HCEC 1CT (cell line): ENCODE data around the gene MLPH.

Source experiments
- DNase-seq: peaks from one replicate; pipeline ENCODE4 v3.0.0-alpha.2; 2017

MLPH gene

DNA sequence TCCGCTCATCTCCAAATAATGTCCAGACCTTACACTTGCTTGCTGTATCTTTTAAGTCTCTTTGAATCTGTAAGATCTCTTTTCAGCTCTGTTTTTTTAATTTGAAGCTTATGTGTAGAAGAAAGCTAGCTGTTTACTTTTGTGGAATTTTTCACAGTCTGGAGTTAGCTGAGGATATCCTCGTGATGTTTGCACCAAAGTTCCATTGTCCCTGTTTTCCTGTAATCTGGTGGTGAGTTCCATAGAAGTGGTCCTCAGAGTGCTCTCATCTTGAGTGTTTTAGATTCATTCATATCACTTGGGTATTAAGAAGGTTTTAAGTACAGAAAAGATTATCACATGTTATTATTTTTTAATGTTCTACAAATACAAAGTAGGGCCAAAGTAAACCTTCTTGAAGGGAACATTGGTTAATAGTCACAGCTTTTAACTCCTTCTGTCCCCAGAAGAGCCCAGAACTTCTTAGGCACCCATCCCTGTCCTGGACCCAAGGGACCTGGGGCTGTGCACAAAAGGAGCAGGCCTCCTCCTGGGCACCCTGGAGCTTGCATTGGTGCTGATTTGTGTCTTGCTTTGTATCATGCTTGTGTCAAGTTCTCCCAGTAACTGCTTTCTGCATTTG is 15.0 kb downstream of the MLPH start:
- DNase-seq: peak; percentile 34

DNA sequence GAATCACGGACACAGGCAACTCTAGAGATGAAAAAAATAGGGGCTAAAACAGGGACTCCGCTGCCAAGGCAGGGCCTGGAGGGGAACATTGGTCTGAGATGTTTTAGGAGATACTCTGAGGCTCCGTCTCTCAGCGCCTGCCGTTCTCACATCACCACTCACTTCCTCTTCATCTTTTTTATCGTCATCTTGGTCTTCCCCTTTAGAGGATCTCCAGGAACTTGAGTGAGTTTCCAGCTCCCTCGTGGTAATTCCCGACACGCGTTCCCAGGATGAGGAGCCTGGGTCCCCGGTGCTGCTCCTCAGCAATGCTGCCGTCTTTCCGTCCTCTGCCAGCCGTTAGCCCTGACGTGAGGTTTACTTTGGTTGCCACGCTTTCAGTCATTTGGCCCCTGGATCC is 16.1 kb downstream of the MLPH start:
- no peak for DNase-seq

DNA sequence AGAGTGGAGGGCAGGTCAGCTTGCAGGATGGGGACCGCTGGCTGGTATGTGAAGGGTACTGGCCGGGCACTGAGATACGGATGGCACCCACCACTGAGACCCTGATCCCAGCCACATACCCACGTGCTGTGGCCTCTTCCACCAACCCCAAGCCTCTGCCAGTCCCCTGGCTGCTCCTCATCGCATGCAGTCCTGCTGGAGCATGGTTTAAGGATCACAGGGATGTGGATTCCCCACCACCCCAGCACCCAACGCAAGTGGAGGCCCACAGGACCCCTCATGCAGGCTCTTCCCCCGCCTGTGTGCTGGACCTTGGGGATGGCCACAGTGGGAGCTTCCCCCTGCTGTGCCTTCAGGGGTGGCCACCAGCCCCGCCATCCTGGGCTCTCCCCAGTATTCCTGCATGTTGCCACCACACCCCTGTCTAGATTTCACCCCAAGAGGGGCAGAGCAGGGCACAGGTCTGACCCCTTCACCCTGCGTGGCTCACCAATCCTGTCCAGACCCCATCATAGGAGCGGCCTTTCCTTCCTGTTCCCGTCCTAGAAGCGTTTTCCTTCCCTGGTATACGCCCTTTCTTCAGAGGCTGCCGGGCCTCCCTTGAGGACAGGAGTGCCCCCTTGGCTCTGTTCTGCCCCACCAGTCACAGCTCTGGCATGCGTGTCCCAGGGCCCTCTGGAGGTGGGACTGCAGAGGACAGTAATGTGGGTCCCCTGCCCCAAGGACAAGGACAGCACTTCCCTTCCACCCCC is 18.3 kb downstream of the MLPH start:
- DNase-seq: no peak

DNA sequence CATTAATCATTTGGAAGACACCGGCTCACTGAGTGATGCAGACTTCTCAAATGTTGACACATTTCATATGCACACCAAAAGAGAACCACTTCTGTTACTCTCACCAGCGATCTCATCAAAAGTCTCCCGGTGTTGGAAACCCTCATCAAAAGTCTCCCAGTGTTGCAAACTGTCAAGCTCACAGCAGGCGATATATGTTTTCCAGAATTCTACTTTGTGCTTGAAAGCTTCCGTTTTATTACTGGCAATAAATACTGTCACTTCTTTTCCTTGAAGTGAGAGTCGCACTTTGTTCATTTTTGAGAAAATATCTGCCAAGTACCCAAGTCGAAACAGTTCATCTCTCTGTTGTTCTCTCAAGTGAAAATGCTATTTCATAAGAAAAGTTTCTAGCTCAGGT is 20.5 kb downstream of the MLPH start:
- DNase-seq: no peak

DNA sequence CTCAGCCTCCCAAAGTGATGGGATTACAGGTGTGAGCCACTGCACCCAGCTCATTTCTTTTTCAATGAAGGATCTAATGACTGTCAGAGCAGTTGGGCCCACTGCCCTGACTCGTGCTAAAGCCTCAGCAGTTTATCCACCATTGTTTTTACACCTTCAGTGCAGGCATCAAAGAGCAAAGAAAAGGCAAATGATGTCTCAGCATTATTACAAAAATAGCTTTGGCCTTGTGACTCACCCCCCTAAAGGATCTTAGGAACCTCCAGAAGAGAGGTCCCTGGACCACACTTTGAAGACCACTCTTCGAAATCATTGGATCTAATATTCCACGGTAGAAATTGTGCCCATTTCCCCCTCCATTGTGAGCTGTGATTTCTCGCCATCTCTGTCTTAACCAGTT is 21.3 kb downstream of the MLPH start:
- no peak for DNase-seq

DNA sequence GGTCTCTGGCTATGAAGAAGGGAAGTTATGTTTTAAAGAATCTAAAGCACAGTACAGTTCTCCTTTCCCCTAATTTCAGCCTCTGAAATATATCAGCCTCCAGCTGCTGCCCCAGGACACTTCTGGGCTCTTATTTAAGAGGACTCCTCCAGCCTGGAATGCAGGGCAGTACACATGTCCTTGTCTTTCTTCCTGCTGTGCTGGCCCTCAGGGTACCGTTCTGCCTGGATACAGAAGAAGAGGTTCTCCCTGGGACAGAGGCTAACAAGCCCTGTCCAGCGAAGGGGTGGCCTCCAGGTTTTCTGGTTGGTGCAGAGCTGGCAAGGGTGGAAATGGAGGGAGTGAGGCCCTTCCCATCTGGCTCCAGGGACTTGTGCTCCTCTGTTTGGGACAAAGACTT is 22.1 kb downstream of the MLPH start:
- no peak for DNase-seq

DNA sequence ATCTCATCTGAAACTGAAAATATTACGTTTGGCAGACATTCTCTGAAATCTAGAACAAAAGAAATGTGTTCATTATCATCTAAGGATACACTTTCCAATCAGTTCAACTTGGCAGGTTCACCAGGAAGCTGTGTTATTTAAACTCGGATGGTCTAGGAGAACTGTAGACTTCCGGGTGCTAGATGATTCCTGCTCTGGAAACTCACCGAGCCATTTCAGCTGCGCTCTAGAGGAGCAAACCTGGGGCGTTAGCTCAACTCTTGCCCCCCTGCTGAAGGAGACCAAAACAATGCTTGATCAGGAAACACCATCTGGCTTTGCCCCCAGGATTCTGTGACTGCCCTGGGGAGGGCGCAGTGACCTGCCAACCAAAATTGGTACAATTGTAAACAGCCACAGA is 22.9 kb downstream of the MLPH start:
- DNase-seq: no peak

DNA sequence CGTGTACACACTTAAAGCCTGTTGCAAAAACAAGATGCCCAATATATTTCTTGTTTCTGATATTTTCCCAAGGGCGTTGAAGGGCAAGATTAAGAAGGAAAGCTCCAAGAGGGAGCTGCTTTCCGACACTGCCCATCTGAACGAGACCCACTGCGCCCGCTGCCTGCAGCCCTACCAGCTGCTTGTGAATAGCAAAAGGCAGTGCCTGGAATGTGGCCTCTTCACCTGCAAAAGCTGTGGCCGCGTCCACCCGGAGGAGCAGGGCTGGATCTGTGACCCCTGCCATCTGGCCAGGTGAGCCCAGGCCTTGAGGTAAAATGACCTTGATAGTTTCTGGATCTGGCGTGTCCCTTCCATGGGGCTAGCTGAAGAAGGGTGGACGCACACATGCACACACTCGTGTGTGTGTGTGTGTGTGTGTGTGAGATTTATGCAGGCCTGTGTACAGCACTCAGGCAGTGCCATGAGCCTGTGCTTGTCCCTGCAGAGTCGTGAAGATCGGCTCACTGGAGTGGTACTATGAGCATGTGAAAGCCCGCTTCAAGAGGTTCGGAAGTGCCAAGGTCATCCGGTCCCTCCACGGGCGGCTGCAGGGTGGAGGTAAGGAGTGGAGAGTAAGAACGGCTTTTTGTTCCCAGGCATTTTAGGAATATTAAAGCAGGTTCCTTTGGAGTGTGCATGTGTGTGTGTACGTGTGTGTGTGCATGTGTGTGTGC is 23.6 kb downstream of the MLPH start:
- no peak for DNase-seq

DNA sequence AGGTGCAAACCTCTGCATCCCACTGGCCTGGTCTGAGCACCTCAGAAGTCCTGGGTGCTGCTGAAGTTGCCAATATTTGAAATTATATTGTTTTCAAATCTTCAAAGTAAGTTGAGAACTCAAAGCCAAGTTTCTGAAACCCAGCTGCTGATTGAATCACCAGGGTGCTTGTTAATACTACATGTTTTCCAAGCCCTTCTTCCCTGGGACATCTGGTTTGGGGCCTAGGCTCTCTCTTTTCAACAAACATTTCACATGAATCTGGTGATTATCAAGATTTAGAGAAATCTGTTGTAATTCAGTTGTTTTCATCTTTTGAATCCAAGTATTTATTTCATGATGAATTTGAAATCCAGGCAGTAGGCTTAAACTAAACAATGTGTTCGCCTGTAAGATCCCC is 24.4 kb downstream of the MLPH start:
- no peak for DNase-seq

DNA sequence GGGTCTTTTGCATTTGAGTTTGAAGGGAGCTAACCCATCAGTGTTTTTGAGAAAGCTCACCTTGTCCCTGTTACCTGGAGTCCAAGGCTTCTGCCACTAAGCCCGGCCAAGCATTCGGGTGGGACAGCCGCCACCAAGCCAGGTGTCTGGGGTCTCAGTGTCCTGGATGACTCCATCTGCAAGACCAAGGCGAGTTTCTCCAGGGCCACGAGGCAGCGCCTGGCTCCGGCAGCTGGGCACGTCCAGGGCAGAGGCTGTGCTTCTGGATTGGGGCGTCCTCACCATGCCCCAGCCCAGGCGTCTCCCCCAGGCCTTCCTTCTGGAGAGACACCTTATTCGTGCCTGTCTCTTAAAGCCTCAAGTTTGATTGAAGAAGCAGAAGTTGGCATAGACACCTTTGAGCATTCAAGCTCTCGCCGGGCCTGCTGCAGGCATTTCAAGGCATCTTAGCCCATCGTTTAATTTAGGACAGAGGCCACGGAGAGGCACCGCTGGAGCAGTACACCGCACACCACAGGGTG is 24.9 kb downstream of the MLPH start:
- DNase-seq: no peak

DNA sequence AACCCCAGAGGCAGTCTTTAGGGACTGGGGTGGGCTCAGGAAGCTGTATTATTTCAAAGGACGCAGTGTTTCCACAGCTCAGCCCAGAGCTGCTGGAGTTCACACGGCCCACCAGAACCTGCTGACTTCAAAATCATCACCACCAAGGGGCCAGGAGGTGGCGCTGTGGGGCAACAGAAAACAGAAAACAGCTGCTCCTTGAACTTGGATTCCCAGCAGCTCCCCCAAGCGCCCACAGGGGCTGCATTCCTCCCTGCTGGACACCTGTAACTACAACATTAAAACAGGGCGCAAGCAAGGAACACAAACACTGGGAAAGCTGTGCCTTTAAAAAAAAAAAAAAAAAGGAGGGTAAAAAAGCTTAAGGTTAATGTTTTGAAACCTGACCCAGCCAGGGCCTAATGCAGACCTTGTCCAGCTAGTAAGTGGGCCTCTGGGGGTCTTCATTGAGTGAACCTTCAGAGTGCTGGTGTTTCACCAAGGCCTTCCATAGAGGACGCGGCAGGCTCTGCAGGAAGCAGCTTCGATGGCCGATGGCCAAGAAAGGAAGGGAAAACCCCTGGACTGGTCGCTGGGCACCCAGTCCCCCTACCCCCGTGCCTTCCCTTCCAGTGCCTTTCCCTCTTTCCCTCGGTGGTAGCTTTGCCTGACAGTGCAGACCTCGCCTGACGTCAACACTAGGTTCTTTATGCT is 25.9 kb downstream of the MLPH start:
- peak; percentile 74 for DNase-seq

DNA sequence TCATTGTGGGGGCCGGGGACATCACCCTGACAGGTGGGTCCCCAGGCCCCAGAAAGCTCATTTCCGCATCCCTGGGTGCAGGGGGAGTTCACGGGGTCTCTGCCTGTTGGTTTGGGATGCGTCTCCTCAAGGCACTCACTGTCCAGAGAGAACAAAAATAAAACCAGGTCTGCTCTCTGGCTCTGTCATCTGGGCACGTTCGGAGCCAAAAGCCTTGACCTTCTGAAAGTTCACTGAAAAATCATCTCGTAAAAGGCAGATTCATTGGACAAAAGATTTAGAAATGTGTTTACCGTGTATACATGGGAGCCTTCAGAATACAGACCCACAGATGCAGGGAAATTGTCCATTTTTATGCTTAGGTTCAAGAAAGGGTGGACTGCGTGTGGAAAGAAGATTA is 26.6 kb downstream of the MLPH start:
- DNase-seq: no peak

DNA sequence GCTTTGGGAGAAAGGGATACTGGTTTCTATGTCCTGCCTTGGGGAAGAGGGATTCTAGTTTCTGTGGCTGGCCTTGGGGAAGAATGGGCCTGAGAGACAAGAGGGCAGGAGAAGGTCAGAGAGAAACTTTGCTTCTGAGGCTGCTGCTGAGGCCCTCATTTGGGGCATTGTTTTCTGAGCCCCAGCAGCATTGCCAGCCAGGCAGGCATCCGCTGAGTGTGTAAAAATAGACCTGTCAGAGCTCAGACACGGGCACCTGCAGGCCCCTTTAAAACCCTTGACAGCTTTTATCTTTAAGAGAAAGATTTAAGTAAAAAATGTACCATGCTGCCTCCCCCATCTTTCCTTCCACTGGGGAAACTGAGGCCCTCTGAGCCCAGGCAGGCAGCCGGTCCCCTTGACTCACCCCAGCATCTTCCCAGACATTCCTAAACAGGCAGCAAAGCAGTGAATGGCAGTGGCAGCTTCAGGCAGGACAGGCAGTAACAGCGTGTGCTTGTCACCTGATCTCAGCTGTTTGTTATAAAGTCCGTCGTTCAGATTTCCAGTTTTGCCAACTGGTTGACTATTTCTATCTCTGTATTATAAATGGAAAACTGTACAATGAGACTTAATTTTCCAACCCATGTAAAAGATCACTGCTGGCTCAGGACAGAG is 27.6 kb downstream of the MLPH start:
- DNase-seq: no peak

DNA sequence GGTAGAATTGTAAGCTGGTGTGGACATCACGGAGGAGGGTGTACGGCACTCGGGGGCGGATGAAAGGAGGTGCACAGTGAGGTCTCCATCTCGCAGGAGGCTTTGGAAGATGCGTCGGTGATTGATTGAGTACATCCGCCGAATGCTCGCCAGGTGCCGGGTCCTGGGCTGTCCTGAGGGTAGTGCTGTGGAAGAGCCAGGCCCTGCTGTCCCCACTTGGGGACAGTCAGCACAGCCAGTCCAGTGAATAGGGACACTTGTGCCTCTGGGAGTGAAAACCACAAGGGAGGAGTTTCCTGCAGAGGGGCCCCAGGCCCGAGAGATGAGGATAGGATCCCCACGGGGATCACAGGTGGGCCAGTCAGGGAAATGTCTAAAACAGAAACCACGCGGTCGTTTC is 28.1 kb downstream of the MLPH start:
- DNase-seq: no peak

DNA sequence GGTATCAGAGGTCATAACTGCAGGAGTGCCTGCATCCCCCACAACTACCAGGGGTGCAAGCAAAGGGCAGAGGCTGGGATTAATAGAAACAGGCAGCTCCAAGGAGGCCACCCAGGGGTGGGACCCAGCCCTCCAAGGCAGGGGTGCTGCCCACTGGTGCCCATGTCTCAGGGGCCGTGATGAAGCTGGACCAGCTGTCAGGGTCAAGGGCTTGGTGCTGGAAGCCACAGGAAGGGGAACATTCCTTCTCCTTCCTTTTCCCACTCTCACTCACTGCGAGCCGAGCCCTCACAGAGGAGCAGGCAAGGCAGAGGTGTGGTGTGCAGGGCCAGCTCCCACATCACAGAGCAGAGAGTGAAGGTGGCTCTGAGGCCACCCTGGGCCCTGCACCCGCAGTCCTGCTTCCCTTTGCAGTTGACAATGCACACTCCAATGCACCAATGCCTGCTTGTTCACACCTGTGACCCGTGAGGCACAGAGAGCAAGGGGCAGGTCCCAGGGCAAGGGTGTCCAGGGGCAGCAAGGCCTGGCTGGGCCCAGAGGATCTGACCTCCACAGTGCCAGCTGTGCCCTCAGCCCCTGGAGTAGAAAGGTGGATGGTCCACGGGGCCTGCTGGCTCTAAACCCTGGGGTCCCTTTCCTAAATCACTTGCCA is 28.7 kb downstream of the MLPH start:
- no peak for DNase-seq

DNA sequence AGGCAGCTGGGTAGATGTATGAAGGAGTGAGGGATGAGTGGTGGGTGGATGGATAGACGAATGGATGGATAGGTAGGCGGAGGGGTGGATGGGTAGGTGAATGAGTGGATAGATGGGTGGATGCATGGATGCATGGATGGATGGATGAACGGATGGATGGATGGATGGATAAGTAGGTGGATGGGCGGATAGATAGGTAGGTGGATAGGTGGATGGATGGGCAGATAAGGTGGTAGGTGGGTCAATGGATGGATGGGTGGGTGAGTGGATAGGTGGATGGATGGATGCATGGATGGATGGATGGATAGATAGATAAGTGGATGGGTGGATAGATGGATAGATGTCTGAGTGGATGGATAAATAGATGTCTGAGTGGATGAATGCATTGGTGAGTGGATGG is 30.1 kb downstream of the MLPH start:
- DNase-seq: no peak

DNA sequence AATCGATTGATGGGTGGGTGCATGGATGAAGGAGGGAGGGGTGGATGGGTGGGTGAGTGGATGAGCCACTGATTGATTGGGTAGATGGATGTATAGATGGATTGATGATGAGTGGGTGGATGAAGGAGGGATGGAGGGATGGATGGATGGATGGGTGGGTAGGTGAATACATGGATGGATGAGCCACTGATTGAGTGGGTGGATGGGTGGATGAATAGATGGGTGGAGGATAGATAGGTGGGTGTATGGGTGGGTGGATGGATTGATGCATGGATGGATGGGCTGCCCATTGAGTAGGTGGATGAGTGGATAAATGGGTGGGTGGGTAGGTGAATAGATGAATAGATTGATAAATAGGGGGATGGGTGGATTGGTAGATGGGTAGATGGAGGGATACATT is 30.9 kb downstream of the MLPH start:
- DNase-seq: no peak

DNA sequence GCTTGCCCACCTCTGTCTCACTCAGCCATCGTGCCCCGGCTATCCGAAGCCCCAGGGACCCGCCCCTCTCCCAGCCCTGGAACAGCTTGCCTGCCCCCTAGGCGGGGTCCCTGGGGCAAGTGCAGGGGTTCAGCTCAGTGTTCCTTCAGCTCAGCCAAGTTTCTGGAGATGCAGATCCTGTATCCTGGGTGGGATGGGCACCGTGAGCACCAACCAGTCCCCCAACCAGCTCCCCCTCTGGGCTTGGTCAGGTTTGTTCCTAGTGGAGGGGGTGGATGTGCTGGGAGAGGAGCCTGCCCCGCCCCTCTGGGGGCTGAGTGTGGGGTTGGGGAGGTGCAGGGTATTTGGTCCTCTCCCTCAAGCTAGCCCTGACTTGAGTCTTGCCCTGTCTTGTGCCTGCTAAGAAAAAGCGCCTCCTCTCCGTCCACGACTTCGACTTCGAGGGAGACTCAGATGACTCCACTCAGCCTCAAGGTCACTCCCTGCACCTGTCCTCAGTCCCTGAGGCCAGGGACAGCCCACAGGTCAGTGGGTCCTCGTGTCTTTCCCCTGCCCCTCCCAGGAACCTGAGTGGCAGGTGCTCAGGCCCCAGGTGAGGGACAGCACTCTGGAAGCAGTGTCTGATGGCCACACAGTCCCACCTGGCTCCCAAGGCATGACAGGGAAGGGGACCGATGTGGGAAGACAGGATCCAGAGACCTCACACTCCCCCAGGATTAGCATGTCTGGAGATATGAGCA is 32.6 kb downstream of the MLPH start:
- DNase-seq: no peak

DNA sequence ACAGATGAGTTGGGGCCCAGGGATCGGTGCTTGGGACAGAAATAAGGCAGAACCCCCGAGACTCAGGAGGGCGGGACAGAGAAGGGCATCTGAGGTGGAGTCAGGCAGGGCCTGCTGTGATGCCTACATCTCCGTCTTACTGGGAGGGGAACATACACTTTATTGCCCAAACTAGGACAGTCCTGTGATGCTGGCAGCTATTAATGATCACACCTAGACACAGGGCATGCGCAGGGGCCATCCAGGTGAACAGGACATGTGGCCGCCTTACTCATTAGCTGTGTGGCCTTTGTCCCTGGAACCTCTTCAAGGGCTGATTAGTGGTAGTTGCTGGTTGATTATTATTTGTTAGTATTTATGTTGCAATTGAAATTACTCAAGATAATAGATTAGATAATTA is 33.2 kb downstream of the MLPH start:
- DNase-seq: no peak

DNA sequence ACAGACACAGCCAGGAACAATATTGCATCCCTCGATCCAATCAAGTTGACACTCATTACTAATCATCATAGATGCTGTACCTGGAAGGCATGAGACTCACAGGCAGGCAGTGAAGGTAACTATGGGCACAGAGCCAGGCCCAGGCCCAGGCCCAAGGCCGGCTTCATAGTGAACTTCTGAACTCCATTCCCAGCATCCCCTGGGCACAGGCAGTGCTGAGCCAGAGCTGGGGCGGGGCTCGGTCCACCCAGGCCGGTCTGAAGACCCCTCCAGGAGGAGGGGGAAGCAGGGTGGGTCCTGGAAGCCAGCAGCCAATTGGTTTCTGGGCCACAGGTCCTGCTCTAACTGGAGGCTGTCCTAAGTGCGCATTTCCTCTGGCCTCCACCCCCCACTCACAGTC is 37.6 kb downstream of the MLPH start:
- DNase-seq: no peak

DNA sequence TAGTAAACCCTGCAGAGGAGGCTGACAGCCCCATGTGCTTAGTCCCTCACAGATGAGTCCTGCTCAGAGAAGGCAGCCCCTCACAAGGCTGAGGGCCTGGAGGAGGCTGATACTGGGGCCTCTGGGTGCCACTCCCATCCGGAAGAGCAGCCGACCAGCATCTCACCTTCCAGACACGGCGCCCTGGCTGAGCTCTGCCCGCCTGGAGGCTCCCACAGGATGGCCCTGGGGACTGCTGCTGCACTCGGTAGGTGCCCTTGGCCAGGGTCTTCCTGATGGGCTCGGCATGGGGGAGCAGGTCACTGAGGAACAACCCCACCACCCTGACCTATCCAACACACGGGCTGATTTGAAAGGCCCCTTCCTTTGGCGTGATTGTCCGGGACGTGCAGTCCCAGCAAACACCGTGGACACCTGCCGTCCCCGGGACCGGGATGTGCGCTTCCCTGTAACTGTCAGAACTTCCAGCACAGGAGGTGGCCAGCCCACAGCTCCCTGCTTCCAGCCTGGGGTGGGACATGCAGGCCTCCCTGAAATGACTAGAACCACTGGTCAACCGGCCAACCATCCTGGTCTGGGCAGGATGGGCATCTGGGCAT is 38.6 kb downstream of the MLPH start:
- no peak for DNase-seq
